ENCODE results near the gene FAM107B.

Gene FAM107B

GRCh38 chr10:14556285-14556956 lies 218.3 kb downstream of the FAM107B start:
- DNase-seq (ENCODE audit: low spot score): no peak

GRCh38 chr10:14555807-14556206 lies 218.9 kb downstream of the FAM107B start:
- DNase-seq (ENCODE audit: low spot score): no peak

GRCh38 chr10:14554491-14555205 lies 220.0 kb downstream of the FAM107B start:
- no peak for DNase-seq (ENCODE audit: low spot score)

GRCh38 chr10:14554091-14554490 lies 220.6 kb downstream of the FAM107B start:
- DNase-seq (ENCODE audit: low spot score): no peak

GRCh38 chr10:14553448-14553847 lies 221.2 kb downstream of the FAM107B start:
- DNase-seq (ENCODE audit: low spot score): no peak

- no peak for DNase-seq (ENCODE audit: low spot score)
Measured at GRCh38 chr10:14552015-14552414, 222.7 kb downstream of the FAM107B start.

- no peak for DNase-seq (ENCODE audit: low spot score)
Measured at GRCh38 chr10:14550471-14550981, 224.2 kb downstream of the FAM107B start.

- no peak for DNase-seq (ENCODE audit: low spot score)
Measured at GRCh38 chr10:14549496-14549895, 225.2 kb downstream of the FAM107B start.

- DNase-seq (ENCODE audit: low spot score): no peak
Measured at GRCh38 chr10:14548970-14549369, 225.7 kb downstream of the FAM107B start.

- no peak for DNase-seq (ENCODE audit: low spot score)
Measured at GRCh38 chr10:14548474-14548873, 226.2 kb downstream of the FAM107B start.

- no peak for DNase-seq (ENCODE audit: low spot score)
Measured at GRCh38 chr10:14547816-14548215, 226.9 kb downstream of the FAM107B start.

GRCh38 chr10:14545827-14546226 lies 228.9 kb downstream of the FAM107B start:
- DNase-seq (ENCODE audit: low spot score): no peak

- DNase-seq (ENCODE audit: low spot score): no peak
Measured at GRCh38 chr10:14543904-14544210, 230.8 kb downstream of the FAM107B start.

GRCh38 chr10:14543046-14543903 lies 231.4 kb downstream of the FAM107B start:
- no peak for DNase-seq (ENCODE audit: low spot score)

GRCh38 chr10:14541379-14541778 lies 233.3 kb downstream of the FAM107B start:
- DNase-seq (ENCODE audit: low spot score): no peak

GRCh38 chr10:14540611-14541010 lies 234.1 kb downstream of the FAM107B start:
- no peak for DNase-seq (ENCODE audit: low spot score)

GRCh38 chr10:14540062-14540461 lies 234.6 kb downstream of the FAM107B start:
- DNase-seq (ENCODE audit: low spot score): no peak

- DNase-seq (ENCODE audit: low spot score): no peak
Measured at GRCh38 chr10:14539176-14539575, 235.5 kb downstream of the FAM107B start.

GRCh38 chr10:14536241-14537213 lies 238.2 kb downstream of the FAM107B start:
- peak; percentile 84 for DNase-seq (ENCODE audit: low spot score)

- no peak for DNase-seq (ENCODE audit: low spot score)
Measured at GRCh38 chr10:14535457-14536130, 239.1 kb downstream of the FAM107B start.

GRCh38 chr10:14534152-14534551 lies 240.5 kb downstream of the FAM107B start:
- no peak for DNase-seq (ENCODE audit: low spot score)
